Psoas muscle (tissue), 8 donors: Measurements from ENCODE around the gene IAH1. TPM values are rescaled to one million over a fixed set of nuclear protein-coding genes. Genes with fewer than 3 reads are reported as not detected.

Source experiments
- ATAC-seq, 4 donors: fragments of 200-7000 bp; cut with Tn5 transposase; one replicate each; pipeline ENCODE4 v1.9.1; 2020; ENCODE audit warnings: moderate library complexity in 3 of 4, mild to moderate bottlenecking in 2 of 4
- DNase-seq, 2 donors: peaks; one replicate each; pipeline ENCODE4 v3.0.0-alpha.2; 2020
- H3K27ac ChIP-seq: fragments of 200-600 bp; one replicate; pipeline ENCODE4 v1.8.0; 2022
- H3K27me3 ChIP-seq, 3 donors: fragments of 200-600 bp in 1 of 3; one replicate each; pipeline versions ENCODE4 v1.6.1 to v1.8.0; 2013 to 2022; ENCODE audit warnings: low read length in 2 of 3, mild to moderate bottlenecking in 2 of 3, moderate library complexity in 1 of 3; ENCODE audit not compliant: insufficient read depth in 3 of 3
- H3K36me3 ChIP-seq, 2 donors: fragments of 200-600 bp in 1 of 2; one replicate each; pipeline versions ENCODE4 v1.6.1 to v1.8.0; 2013 to 2022; ENCODE audit warnings: low read depth in 1 of 2, mild to moderate bottlenecking in 1 of 2, moderate library complexity in 1 of 2; ENCODE audit not compliant: insufficient read depth in 1 of 2
- H3K4me1 ChIP-seq: fragments of 200-600 bp; one replicate; pipeline ENCODE4 v1.8.0; 2022
- H3K4me3 ChIP-seq: fragments of 200-600 bp; one replicate; pipeline ENCODE4 v1.8.0; 2022; ENCODE audit warnings: mild to moderate bottlenecking
- H3K9me3 ChIP-seq: fragments of 200-600 bp; one replicate; pipeline ENCODE4 v1.8.0; 2022
- CTCF ChIP-seq: fragments of 200-600 bp; IDR thresholded peaks from one replicate; pipeline ENCODE4 v1.8.0; 2022; ENCODE audit warnings: antibody characterized with exemption
- WGBS, 3 donors: extraction: QIAGEN DNeasy Blood & Tissue Kit; methylation state at CpG; one replicate each; pipeline versions ENCODE4 v1.1.6 to v1.1.7; 2013; 5-methylcytosine and 5-hydroxymethylcytosine counted together
- intact Hi-C, 2 donors: fragments of 100-400 bp; cut with DNase I; formaldehyde crosslinking; loops; one replicate each; pipeline versions ENCODE4 v1.11.0 to v1.14.2; 2022
- polyA plus RNA-seq, 3 donors: library from polyadenylated mRNA; stranded (reverse); fragments of 200-250 nt; gene quantifications; one replicate each; pipeline ENCODE4 v1.2.3, GENCODE V29; 2013
- total RNA-seq, 4 donors: library from RNA; stranded (reverse); fragmentation: NEBNext Ultra II Directional in 2 of 4; extraction: Animal tissue kit (Norgen Biotek cat#: 25700) in 2 of 4; gene quantifications; one replicate each; pipeline versions ENCODE4 v1.2.1 to v1.2.4, GENCODE V29; 2021 to 2023
- donor health status: healthy with polysubstance abuse.
- donor health status: DM: no; HTN: no; CAD: no; lungs with moderate emphysema.
- donor health status: Bipolar disorder and iron deficiency.
- donor health status: healthy.
- donor health status: DM: yes; HTN: yes; CAD: no.
- donor health status: DM: no; HTN: no; CAD: no.
- donor health status: DM: no; HTN: no; CAD: no.
- donor health status: DM: yes; HTN: yes; CAD: no.

The IAH1 gene
- total and polyA plus RNA-seq, 7 donors, result 30.1 to 63.0 (median 49.9) TPM

- Histone ChIP-seq H3K9me3 (no peaks in the 10 kb centered on the region), H3K27me3 (no peaks in the 10 kb centered on the region), H3K27ac (no peak overlapping the region), H3K4me1 (no peaks in the 10 kb centered on the region), H3K36me3 (peaks cover 0 to 84% of the 10 kb centered on the region in 2 donors), H3K4me3 (no peak overlapping the region)
- ATAC-seq (no peak), DNase-seq (no peak)
- intact Hi-C loops, result no loop called here
- WGBS, 3 donors, result 98 to 100% (median 100%) methylated on average over 1 of the region's 1 CpG
- no peak for TF ChIP-seq CTCF
Observed at GRCh38 chr2:9451231-9451630, 23.1 kb upstream of the IAH1 start.

GRCh38 chr2:9460441-9461017 is 13.8 kb upstream of the IAH1 start:
- no peak for DNase-seq

GRCh38 chr2:9461079-9461478 is 13.3 kb upstream of the IAH1 start:
- Histone ChIP-seq H3K27ac (no peak overlapping the region), H3K36me3 (peaks cover 0 to 52% of the 10 kb centered on the region in 2 donors), H3K4me1 (no peaks in the 10 kb centered on the region), H3K27me3 (no peaks in the 10 kb centered on the region), H3K4me3 (no peak overlapping the region), H3K9me3 (no peaks in the 10 kb centered on the region)
- WGBS, 3 donors, result 68 to 83% (median 76%) methylated on average over 3 of the region's 3 CpGs
- intact Hi-C loops, result no loop called here
- no peak for TF ChIP-seq CTCF
- ATAC-seq (no peak), DNase-seq (no peak)

More at GRCh38 chr2:9460441-9461017, 13.8 kb upstream of the IAH1 start:
- no peak overlapping the region for H3K27ac ChIP-seq
- no peak overlapping the region for H3K4me3 ChIP-seq
- 93 to 96% (median 95%) methylated on average over 3 of the region's 3 CpGs for WGBS, 3 donors
- H3K36me3 ChIP-seq, result peaks cover 0 to 58% of the 10 kb centered on the region in 2 donors
- intact Hi-C loops, result no loop called here
- no peaks in the 10 kb centered on the region for H3K27me3 ChIP-seq
- no peak for ATAC-seq
- no peak for TF ChIP-seq CTCF
- no peaks in the 10 kb centered on the region for H3K9me3 ChIP-seq
- no peaks in the 10 kb centered on the region for H3K4me1 ChIP-seq

GRCh38 chr2:9462313-9462712 is 12.0 kb upstream of the IAH1 start:
- Histone ChIP-seq H3K9me3 (no peaks in the 10 kb centered on the region), H3K27ac (no peak overlapping the region), H3K27me3 (no peaks in the 10 kb centered on the region), H3K4me1 (no peaks in the 10 kb centered on the region), H3K4me3 (no peak overlapping the region), H3K36me3 (peaks cover 0 to 44% of the 10 kb centered on the region in 2 donors)
- DNase-seq, result no peak
- no peak for TF ChIP-seq CTCF
- intact Hi-C loops, result no loop called here
- WGBS, 3 donors, result 74 to 96% (median 91%) methylated on average over 5 of the region's 5 CpGs
- no peak for ATAC-seq
